ENCODE results near the gene ACTR3.

The ACTR3 gene

GRCh38 chr2:113848758-113849415 lies 41.0 kb upstream of the ACTR3 start:
- Histone ChIP-seq H3K36me3 (ENCODE audit: control insufficient read depth, low read length) (peaks cover 3% of the 10 kb centered on the region; the same call in 1 of the 2 replicates), H3K4me3 (ENCODE audit: low read length) (no peak overlapping the region), H3K4me2 (ENCODE audit: low read length) (no peak overlapping the region), H3K4me1 (ENCODE audit: control insufficient read depth, low read length) (peaks cover 25% of the 10 kb centered on the region), H4K20me1 (ENCODE audit: control insufficient read depth, insufficient read depth, low read depth, low read length) (no peaks in the 10 kb centered on the region), H3F3A (ENCODE audit: control insufficient read depth, insufficient read depth) (no peaks in the 10 kb centered on the region), H3K79me2 (ENCODE audit: control insufficient read depth, low read length) (no peaks in the 10 kb centered on the region), H3K27ac (ENCODE audit: low read depth, low read length) (no peak overlapping the region), H3K27me3 (ENCODE audit: control insufficient read depth, low read length) (no peaks in the 10 kb centered on the region), H3K9me2 (replicated peaks; ENCODE audit: control insufficient read depth, low read length) (no peaks in the 10 kb centered on the region), H3K9me3 (ENCODE audit: control insufficient read depth, insufficient read depth, low read length) (peaks cover 12% of the 10 kb centered on the region; the same call in 1 of the 2 replicates)
- TF ChIP-seq CTCF (IDR thresholded peaks at IDR 0.05; ENCODE audit: low read depth, low read length, poor library complexity, severe bottlenecking): no peak
- TF ChIP-seq EZH2phosphoT487 (IDR thresholded peaks at IDR 0.05; ENCODE audit: borderline replicate concordance, low read length): no peak

- Histone ChIP-seq H3K9me2 (replicated peaks; ENCODE audit: control insufficient read depth, low read length) (no peaks in the 10 kb centered on the region), H3K27ac (ENCODE audit: low read depth, low read length) (no peak overlapping the region), H3K4me2 (ENCODE audit: low read length) (no peak overlapping the region), H3K79me2 (ENCODE audit: control insufficient read depth, low read length) (no peaks in the 10 kb centered on the region), H3K36me3 (ENCODE audit: control insufficient read depth, low read length) (peaks cover 6% of the 10 kb centered on the region), H3K4me1 (ENCODE audit: control insufficient read depth, low read length) (peaks cover 42% of the 10 kb centered on the region), H4K20me1 (ENCODE audit: control insufficient read depth, insufficient read depth, low read depth, low read length) (no peaks in the 10 kb centered on the region), H3F3A (ENCODE audit: control insufficient read depth, insufficient read depth) (0 out of 2 replicates have a peak, but pooled peaks cover 5% of the 10 kb centered on the region), H3K27me3 (ENCODE audit: control insufficient read depth, low read length) (no peaks in the 10 kb centered on the region), H3K9me3 (ENCODE audit: control insufficient read depth, insufficient read depth, low read length) (peaks cover 6% of the 10 kb centered on the region; the same call in 1 of the 2 replicates), H3K4me3 (ENCODE audit: low read length) (no peak overlapping the region)
- TF ChIP-seq EZH2phosphoT487 (IDR thresholded peaks at IDR 0.05; ENCODE audit: borderline replicate concordance, low read length) (no peak), CTCF (IDR thresholded peaks at IDR 0.05; ENCODE audit: low read depth, low read length, poor library complexity, severe bottlenecking) (no peak)
Observed at GRCh38 chr2:113850687-113851086, 39.2 kb upstream of the ACTR3 start.

- no peaks in the 10 kb centered on the region for H3K27me3 ChIP-seq (ENCODE audit: control insufficient read depth, low read length)
- no peaks in the 10 kb centered on the region for H4K20me1 ChIP-seq (ENCODE audit: control insufficient read depth, insufficient read depth, low read depth, low read length)
- no peaks in the 10 kb centered on the region for H3K9me2 ChIP-seq (replicated peaks; ENCODE audit: control insufficient read depth, low read length)
- H3K9me3 ChIP-seq (ENCODE audit: control insufficient read depth, insufficient read depth, low read length): no peaks in the 10 kb centered on the region
- peaks cover 8% of the 10 kb centered on the region for H3K36me3 ChIP-seq (ENCODE audit: control insufficient read depth, low read length)
- H3K4me1 ChIP-seq (ENCODE audit: control insufficient read depth, low read length): peaks cover 52% of the 10 kb centered on the region
- H3K27ac ChIP-seq (ENCODE audit: low read depth, low read length): no peak overlapping the region
- no peak overlapping the region for H3K4me3 ChIP-seq (ENCODE audit: low read length)
- peaks cover 5% of the 10 kb centered on the region; the same call in 1 of the 2 replicates for H3F3A ChIP-seq (ENCODE audit: control insufficient read depth, insufficient read depth)
- peaks cover 2% of the 10 kb centered on the region; the same call in 1 of the 2 replicates for H3K79me2 ChIP-seq (ENCODE audit: control insufficient read depth, low read length)
- TF ChIP-seq CTCF (IDR thresholded peaks at IDR 0.05; ENCODE audit: low read depth, low read length, poor library complexity, severe bottlenecking) (no peak), EZH2phosphoT487 (IDR thresholded peaks at IDR 0.05; ENCODE audit: borderline replicate concordance, low read length) (no peak)
- no peak overlapping the region for H3K4me2 ChIP-seq (ENCODE audit: low read length)
Observed at GRCh38 chr2:113851640-113852039, 38.2 kb upstream of the ACTR3 start.
